Glutamatergic neuron (in vitro differentiated cells): ENCODE results near the gene THBS4. TPM values are rescaled to one million over a fixed set of nuclear protein-coding genes. Genes with fewer than 3 reads are reported as not detected.
A peak's percentile ranks its signal among the peaks of the same experiment; 100 is the strongest.
"Not testable (repeated sequence)": the region's sequence is repeated elsewhere in the genome, so short reads cannot be mapped to it uniquely, and the experiment has no call there.

Experiments
- DNase-seq: peaks from one replicate; pipeline ENCODE4 v3.0.0; 2022
- H3K27ac Mint-ChIP-seq: one replicate; pipeline ENCODE4 v1.8.0; 2020; ENCODE audit warnings: mild to moderate bottlenecking, mixed read lengths, inconsistent platforms; ENCODE audit not compliant: unreplicated experiment
- H3K27me3 Mint-ChIP-seq: one replicate; pipeline ENCODE4 v1.8.0; 2020; ENCODE audit warnings: mild to moderate bottlenecking, moderate library complexity, mixed read lengths, inconsistent platforms; ENCODE audit not compliant: unreplicated experiment
- H3K36me3 Mint-ChIP-seq: one replicate; pipeline ENCODE4 v1.8.0; 2020; ENCODE audit warnings: mild to moderate bottlenecking, mixed read lengths, inconsistent platforms; ENCODE audit not compliant: unreplicated experiment
- H3K4me1 Mint-ChIP-seq: one replicate; pipeline ENCODE4 v1.8.0; 2020; ENCODE audit warnings: mild to moderate bottlenecking, low read depth, mixed read lengths, inconsistent platforms; ENCODE audit not compliant: unreplicated experiment
- H3K4me3 Mint-ChIP-seq: one replicate; pipeline ENCODE4 v1.8.0; 2020; ENCODE audit warnings: mild to moderate bottlenecking, mixed read lengths, inconsistent platforms; ENCODE audit not compliant: unreplicated experiment
- H3K9me3 Mint-ChIP-seq: one replicate; pipeline ENCODE4 v1.8.0; 2020; ENCODE audit warnings: mild to moderate bottlenecking, moderate library complexity, mixed read lengths, inconsistent platforms; ENCODE audit not compliant: unreplicated experiment
- CTCF ChIP-seq: fragments of 200-600 bp; sonication (generic); IDR thresholded peaks from one replicate; pipeline ENCODE4 v1.5.0; 2021; ENCODE audit not compliant: partially characterized antibody, unreplicated experiment
- total RNA-seq: library from RNA; stranded (reverse); fragmentation: NEBNext Ultra II Directional; extraction: Animal tissue kit (Norgen Biotek cat#: 25700); gene quantifications from one replicate; pipeline ENCODE4 v1.2.1, GENCODE V29; 2021; ENCODE audit not compliant: unreplicated experiment

THBS4 gene
- total RNA-seq, 1 donor from 2014 or later = 41.1 TPM

GRCh38 chr5:80090884-80091166, 55.7 kb downstream of the THBS4 start:
- no peaks in the 10 kb centered on the region for H3K36me3 Mint-ChIP-seq
- no peaks in the 10 kb centered on the region for H3K27me3 Mint-ChIP-seq
- H3K4me3 Mint-ChIP-seq = no peak overlapping the region
- no peak for DNase-seq
- H3K4me1 Mint-ChIP-seq = peaks cover 5% of the 10 kb centered on the region
- peaks cover 1% of the 10 kb centered on the region for H3K9me3 Mint-ChIP-seq
- no peak for TF ChIP-seq CTCF
- H3K27ac Mint-ChIP-seq = no peak overlapping the region

DNA sequence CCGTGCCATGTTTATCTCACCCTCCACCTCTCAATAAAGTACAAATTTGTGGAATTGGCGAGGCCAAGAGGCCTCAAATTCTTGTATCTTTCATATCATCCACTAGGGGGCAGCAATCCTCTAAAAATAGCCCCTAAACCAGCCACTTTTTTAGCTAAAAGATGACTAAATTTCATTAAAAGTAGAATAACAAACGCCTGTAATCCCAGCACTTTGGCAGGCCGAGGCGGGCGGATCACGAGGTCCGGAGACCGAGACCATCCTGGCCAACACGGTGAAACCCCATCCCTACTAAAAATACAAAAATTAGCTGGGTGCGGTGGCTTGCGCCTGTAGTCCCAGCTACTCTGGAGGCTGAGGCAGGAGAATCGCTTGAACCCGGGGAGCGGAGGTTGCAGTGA, 56.6 kb downstream of the THBS4 start:
- not testable (repeated sequence) for H3K27me3 Mint-ChIP-seq, H3K4me3 Mint-ChIP-seq, DNase-seq, H3K9me3 Mint-ChIP-seq, H3K27ac Mint-ChIP-seq, H3K36me3 Mint-ChIP-seq, H3K4me1 Mint-ChIP-seq
- peak; percentile 91 for TF ChIP-seq CTCF

DNA sequence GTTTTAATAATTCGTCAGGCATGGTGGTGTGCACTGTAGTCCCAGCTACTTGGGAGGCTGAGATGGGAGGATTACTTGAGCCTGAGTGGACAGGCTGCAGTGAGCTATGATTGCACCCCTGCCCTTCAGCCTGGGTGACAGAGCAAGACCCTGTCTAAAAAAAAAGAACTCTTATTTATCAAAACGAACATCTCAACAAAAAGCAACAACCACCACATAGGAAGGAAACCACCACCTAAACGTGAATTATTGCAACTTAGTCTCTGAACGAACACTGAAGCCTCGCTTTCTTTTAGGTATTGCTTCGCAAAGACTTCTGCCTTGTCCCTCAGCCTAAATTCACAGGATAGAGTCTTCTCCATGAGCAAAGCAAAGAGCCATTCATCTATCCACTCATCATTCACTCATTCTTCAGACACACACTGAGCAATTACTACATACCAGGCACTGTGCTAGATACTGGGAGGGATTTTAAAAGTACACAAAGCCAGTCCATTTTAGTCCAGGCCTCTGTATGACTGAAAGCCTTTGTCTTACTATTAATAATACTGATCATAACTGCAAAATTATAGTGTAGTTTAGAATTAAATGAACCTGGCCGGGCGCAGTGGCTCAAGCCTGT, 57.4 kb downstream of the THBS4 start:
- H3K27me3 Mint-ChIP-seq = no peaks in the 10 kb centered on the region
- no peak for DNase-seq
- H3K4me1 Mint-ChIP-seq = peaks cover 7% of the 10 kb centered on the region
- H3K9me3 Mint-ChIP-seq = peaks cover 1% of the 10 kb centered on the region
- no peak overlapping the region for H3K27ac Mint-ChIP-seq
- H3K4me3 Mint-ChIP-seq = no peak overlapping the region
- H3K36me3 Mint-ChIP-seq = no peaks in the 10 kb centered on the region
- TF ChIP-seq CTCF = no peak

DNA sequence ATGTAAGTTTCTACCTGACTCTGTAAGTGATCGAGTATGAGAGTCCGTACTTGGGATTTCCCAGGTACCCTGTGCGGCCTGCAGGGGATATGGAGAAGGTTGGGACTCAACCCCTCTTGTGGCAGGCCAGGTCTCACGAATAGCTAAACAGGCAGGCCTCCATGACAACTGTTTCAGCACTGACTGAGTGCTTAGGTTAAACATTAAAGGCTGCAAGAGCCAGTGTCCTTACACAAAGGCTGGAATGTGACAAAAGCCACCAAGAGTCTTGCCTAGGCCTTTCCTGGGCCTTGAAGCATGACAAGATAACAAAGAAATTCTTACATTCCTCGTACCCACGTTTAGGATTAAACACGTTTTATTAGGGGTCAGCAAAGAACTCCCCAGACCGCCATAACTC, 58.6 kb downstream of the THBS4 start:
- no peak for TF ChIP-seq CTCF
- no peak overlapping the region for H3K4me3 Mint-ChIP-seq
- H3K27me3 Mint-ChIP-seq = peaks cover 2% of the 10 kb centered on the region
- peaks cover 14% of the 10 kb centered on the region for H3K4me1 Mint-ChIP-seq
- peaks cover 4% of the 10 kb centered on the region for H3K9me3 Mint-ChIP-seq
- H3K36me3 Mint-ChIP-seq = no peaks in the 10 kb centered on the region
- H3K27ac Mint-ChIP-seq = no peak overlapping the region
- no peak for DNase-seq

GRCh38 chr5:80094236-80094738, 59.1 kb downstream of the THBS4 start:
- H3K36me3 Mint-ChIP-seq = no peaks in the 10 kb centered on the region
- no peak overlapping the region for H3K27ac Mint-ChIP-seq
- H3K27me3 Mint-ChIP-seq = peaks cover 5% of the 10 kb centered on the region
- no peak overlapping the region for H3K4me3 Mint-ChIP-seq
- peaks cover 13% of the 10 kb centered on the region for H3K4me1 Mint-ChIP-seq
- TF ChIP-seq CTCF = no peak
- no peak for DNase-seq
- H3K9me3 Mint-ChIP-seq = peaks cover 4% of the 10 kb centered on the region
